Mesodermal cell (in vitro differentiated cells): ENCODE results near the gene TREML2.

Experiments used
- H3K27ac ChIP-seq: 2 replicates; pipeline ENCODE4 v1.7.0; 2013; ENCODE audit warnings: mild to moderate bottlenecking, low read depth, low read length, moderate library complexity; ENCODE audit not compliant: severe bottlenecking
- H3K36me3 ChIP-seq: 2 replicates; pipeline ENCODE4 v1.7.1; 2013; ENCODE audit warnings: mild to moderate bottlenecking, low read length, moderate library complexity; ENCODE audit not compliant: control insufficient read depth, insufficient read depth
- H3K4me1 ChIP-seq: one replicate; pipeline ENCODE4 v1.7.1; 2013; ENCODE audit warnings: mild to moderate bottlenecking, low read length; ENCODE audit not compliant: insufficient read depth, control insufficient read depth, poor library complexity, severe bottlenecking
- H3K4me3 ChIP-seq: 2 replicates; pipeline ENCODE4 v1.7.0; 2013; ENCODE audit warnings: low read length, control low read depth, mild to moderate bottlenecking; ENCODE audit not compliant: insufficient read depth, poor library complexity, severe bottlenecking; ENCODE audit errors: extremely low read depth
- H3K9me3 ChIP-seq: 2 replicates; pipeline ENCODE4 v1.7.1; 2013; ENCODE audit warnings: mild to moderate bottlenecking, low read length, moderate library complexity; ENCODE audit not compliant: control insufficient read depth
- WGBS, 2 experiments: methylation state at CpG; one replicate each; pipeline ENCODE4 v1.1.5; 2013; ENCODE audit warnings: missing lambda C conversion rate in 2 of 2; ENCODE audit not compliant: insufficient coverage in 2 of 2; 5-methylcytosine and 5-hydroxymethylcytosine counted together

The TREML2 gene

DNA sequence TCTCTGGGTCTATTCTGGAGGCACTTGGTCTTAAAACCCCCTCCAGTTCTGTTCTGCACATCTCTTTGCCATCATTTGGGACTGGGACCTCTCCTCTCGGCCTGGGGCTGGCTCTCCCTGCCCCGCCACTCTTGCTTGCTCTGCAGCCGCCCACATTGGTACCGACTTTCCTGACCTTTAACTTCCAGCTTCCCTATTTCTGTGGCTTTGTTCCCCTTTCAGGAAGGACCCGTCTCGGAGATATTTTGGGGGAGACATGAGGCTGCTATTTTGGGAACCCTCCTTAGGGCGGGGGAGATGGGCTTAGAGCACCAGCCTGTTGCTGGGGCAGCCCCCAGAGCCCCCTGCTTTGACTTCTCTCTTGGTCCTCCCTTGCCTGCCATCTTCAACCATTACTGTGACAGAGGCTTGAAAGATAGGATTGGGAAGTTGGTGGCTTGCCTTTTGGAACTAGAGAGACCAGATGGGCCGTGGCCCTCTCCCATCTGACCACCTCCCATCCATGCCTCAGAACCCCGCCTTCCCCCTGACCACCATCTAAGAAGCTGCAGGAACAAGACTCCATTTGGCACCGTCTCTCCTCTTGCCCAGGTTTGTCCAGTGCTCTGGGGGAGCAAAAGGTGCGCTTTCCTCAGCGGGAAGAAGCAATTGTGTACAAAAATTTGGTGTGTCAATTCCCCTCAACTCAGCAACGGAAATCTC, 38.9 kb downstream of the TREML2 start:
- Histone ChIP-seq H3K27ac (no peak overlapping the region), H3K4me3 (no peak overlapping the region)
- 93 to 96% methylated on average over 6 to 8 of the region's 13 CpGs for WGBS, 2 experiments

DNA sequence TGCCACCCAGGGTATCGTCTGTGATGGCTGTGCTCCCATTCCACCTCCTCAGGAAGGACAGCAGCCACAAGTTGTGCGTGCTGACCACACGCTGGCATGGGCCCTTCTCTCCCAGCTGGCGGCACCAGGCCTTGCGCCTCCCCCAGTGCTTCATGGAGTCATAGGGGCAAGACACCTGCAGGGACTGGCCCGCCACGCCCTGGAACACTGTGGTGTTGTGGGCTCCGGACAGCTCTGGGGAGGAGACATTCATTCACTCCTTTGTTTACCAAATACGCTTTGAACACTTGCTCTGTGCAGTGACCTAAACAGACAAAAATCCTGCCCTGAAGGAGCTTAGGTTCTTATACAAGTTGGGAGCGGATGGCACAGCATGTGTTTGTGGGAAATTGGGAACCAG, 39.6 kb downstream of the TREML2 start:
- Histone ChIP-seq H3K36me3 (no peaks in the 10 kb centered on the region), H3K4me3 (no peak overlapping the region)
- WGBS, 2 experiments, result 92% methylated on average over 4 to 7 of the region's 10 CpGs

More for the DNA sequence above, 38.9 kb downstream of the TREML2 start:
- no peaks in the 10 kb centered on the region for H3K4me1 ChIP-seq
- H3K9me3 ChIP-seq, result no peaks in the 10 kb centered on the region
- H3K36me3 ChIP-seq, result no peaks in the 10 kb centered on the region

GRCh38 chr6:41160933-41161332, 40.0 kb downstream of the TREML2 start:
- Histone ChIP-seq H3K36me3 (no peaks in the 10 kb centered on the region), H3K4me3 (no peak overlapping the region), H3K27ac (no peak overlapping the region), H3K9me3 (no peaks in the 10 kb centered on the region), H3K4me1 (no peaks in the 10 kb centered on the region)
- 86 to 94% methylated on average over 3 of the region's 3 CpGs for WGBS, 2 experiments

More for the DNA sequence above, 39.6 kb downstream of the TREML2 start:
- Histone ChIP-seq H3K4me1 (no peaks in the 10 kb centered on the region), H3K27ac (no peak overlapping the region), H3K9me3 (no peaks in the 10 kb centered on the region)

DNA sequence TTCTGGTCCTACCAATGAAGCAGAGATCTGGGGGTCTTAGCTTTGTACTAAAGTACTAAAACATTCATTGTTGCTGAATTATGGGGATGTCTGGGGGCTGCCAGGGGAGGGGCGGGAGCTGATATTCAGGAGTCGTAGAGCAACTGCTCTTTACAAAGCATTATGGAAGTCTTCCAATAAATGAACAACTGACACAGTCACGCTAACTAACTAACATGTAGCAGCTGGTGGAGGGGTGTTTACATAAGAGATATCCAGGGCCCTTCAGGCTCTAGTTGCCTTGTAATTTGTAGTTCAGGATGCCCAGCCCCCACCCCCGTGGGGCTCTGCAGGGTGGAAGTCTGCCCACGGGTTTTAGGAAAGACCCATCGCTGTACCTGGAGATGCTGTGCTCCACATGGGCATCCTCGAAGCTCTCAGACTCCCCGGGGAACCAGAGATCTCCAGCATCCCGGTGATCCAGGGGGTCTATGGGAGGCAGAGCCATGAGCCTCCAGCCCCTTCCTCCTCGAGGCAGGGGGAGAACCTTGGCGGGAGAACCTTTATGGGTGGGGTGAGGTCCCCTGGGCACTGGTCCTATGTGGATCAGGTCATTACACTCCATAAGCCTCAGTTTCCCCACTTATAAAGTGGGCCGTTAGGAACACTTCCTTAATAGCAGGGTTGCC, 41.4 kb downstream of the TREML2 start:
- 85 to 91% methylated on average over 7 to 10 of the region's 12 CpGs for WGBS, 2 experiments

DNA sequence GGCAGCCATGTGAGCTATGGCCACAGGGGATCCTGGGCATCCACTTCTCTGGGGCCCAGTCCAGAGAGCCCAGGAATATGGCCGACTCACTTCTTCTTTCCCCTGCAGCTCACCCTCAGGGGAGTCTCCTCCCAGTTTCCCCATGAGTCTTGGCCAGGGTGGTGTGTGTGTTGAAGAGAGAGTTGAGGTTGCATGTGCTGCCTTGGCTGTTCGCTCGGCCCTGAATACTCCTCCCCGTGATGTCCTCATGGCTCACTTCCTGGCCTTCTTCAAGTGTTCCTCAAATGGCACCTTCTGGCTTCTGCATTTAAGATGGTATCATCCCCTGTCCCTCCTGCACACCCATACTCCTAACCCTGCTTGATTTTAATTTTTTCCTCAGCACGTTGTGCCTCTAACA, 43.6 kb downstream of the TREML2 start:
- H3K9me3 ChIP-seq, result no peaks in the 10 kb centered on the region
- H3K27ac ChIP-seq, result no peak overlapping the region
- H3K36me3 ChIP-seq, result no peaks in the 10 kb centered on the region
- no peaks in the 10 kb centered on the region for H3K4me1 ChIP-seq
- 100% methylated on average over 2 to 4 of the region's 5 CpGs for WGBS, 2 experiments
- no peak overlapping the region for H3K4me3 ChIP-seq

More for the DNA sequence above, 41.4 kb downstream of the TREML2 start:
- Histone ChIP-seq H3K4me3 (no peak overlapping the region), H3K4me1 (no peaks in the 10 kb centered on the region), H3K36me3 (no peaks in the 10 kb centered on the region), H3K27ac (no peak overlapping the region), H3K9me3 (no peaks in the 10 kb centered on the region)

- Histone ChIP-seq H3K4me3 (no peak overlapping the region), H3K9me3 (no peaks in the 10 kb centered on the region), H3K4me1 (no peaks in the 10 kb centered on the region), H3K36me3 (no peaks in the 10 kb centered on the region), H3K27ac (no peak overlapping the region)
- 66 to 97% methylated on average over 2 to 6 of the region's 6 CpGs for WGBS, 2 experiments
These were observed 44.2 kb downstream of the TREML2 start for GRCh38 chr6:41156771-41157170.

DNA sequence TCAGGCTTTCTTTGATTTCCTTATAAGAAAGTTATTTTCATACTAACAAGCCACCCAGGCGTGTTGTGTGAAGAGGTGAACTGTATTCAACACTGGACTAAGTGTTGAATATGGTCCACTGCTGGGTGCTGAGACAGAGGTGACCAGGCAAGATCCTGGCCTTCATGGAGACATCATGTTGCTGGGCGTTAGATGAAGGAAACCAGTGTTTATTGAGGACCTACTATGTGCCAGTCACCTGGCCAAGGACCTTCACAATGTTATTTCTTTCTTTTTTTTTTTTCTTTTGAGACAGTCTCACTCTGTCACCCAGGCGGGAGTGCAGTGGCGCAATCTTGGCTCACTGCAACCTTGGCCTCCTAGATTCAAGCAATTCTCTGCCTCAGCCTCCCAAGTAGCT, 44.9 kb downstream of the TREML2 start:
- H3K36me3 ChIP-seq, result no peaks in the 10 kb centered on the region
- no peaks in the 10 kb centered on the region for H3K4me1 ChIP-seq
- H3K4me3 ChIP-seq, result no peak overlapping the region
- 100% methylated on average over 3 to 4 of the region's 4 CpGs for WGBS, 2 experiments
- H3K27ac ChIP-seq, result no peak overlapping the region
- no peaks in the 10 kb centered on the region for H3K9me3 ChIP-seq

DNA sequence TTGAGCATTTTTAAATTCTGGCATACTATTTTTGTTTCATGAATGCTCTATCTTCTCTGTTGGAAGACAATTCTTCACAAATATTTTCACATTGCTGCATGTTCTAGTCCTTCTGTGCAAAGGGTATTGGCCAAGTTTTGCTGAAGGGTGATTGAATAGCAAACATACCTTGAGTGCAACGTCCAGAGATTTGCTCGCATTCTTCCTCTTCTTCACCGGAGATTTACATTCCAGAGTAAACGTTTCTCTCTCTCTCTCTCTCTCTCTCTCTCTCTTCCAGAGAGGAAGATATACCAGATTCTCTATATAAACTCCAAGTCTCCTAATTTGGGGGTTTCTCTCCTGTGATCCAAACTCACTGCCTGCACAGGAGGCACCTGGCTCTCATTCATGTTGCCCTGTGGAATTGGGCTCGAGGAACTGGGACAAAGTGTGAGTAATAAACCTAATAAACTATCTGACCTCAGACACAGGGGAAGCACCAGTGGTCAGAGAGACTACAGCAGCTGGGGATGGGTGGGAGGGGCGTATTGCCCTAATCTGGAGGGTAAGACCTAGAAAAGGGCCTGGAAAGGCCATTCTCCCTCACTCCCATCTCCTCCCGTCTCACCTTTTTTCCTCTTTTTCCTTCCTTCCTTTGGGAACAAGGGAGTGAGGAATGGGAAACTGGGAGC, 45.7 kb downstream of the TREML2 start:
- WGBS, 2 experiments, result 72 to 73% methylated on average over 4 of the region's 7 CpGs
- Histone ChIP-seq H3K4me1 (no peaks in the 10 kb centered on the region), H3K27ac (no peak overlapping the region)

GRCh38 chr6:41153992-41154625, 46.8 kb downstream of the TREML2 start, which contains the start of gene TREML1:
TSS of gene TREML1 (minus strand) at chr6:41154347. CDS start at chr6:41154288, 59 bp downstream.
- H3K4me3 ChIP-seq, result no peak within 1 kb of the TSS
- H3K4me1 ChIP-seq, result no peaks in the 10 kb centered on the region
- no peak within 1 kb of the TSS for H3K27ac ChIP-seq
- no peaks in the 10 kb centered on the region for H3K36me3 ChIP-seq
- WGBS, 2 experiments, result 88 to 100% methylated on average over 5 of the region's 5 CpGs
- H3K9me3 ChIP-seq, result no peaks in the 10 kb centered on the region

More for the DNA sequence above, 45.7 kb downstream of the TREML2 start:
- Histone ChIP-seq H3K36me3 (no peaks in the 10 kb centered on the region), H3K4me3 (no peak overlapping the region), H3K9me3 (no peaks in the 10 kb centered on the region)

DNA sequence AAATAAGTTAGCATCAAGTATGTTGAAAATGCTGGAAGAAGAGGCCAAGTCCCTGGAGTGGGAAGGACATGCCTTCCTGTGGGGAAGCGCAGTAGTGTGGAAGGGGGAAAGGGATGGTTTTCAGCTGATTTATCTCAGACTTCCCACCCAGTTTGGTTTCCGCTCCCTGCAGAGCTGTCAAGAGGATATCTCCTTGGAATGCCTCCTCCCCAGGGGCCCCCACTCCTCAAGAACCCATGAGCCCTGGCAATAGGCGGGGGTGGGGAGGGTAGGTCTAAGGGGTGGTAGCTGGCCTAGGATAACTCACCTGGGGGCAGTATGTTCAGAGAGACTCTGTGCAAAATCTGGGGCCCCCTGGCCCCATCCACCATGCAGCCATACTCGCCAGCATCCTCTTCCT, 47.5 kb downstream of the TREML2 start:
- no peak overlapping the region for H3K4me3 ChIP-seq
- H3K4me1 ChIP-seq, result no peaks in the 10 kb centered on the region
- no peaks in the 10 kb centered on the region for H3K9me3 ChIP-seq
- 80 to 86% methylated on average over 2 of the region's 4 CpGs for WGBS, 2 experiments
- H3K36me3 ChIP-seq, result no peaks in the 10 kb centered on the region
- no peak overlapping the region for H3K27ac ChIP-seq
